Activated CD4-positive, alpha-beta T cell treated with anti-CD3 and anti-CD28 coated beads, Interleukin-2, amount 10 ng/mL, durations not matched to agents 24 days and 14 days (primary cell): Measurements from ENCODE around the gene PCYT2. TPM values are rescaled to one million over a fixed set of nuclear protein-coding genes. Genes with fewer than 3 reads are reported as not detected.

Source experiments
- DNase-seq: peaks from one replicate; pipeline ENCODE4 v3.0.0; 2022
- H3K27ac Mint-ChIP-seq: one replicate; pipeline ENCODE4 v1.8.0; 2022; ENCODE audit warnings: mild to moderate bottlenecking, mixed read lengths
- H3K27me3 Mint-ChIP-seq: one replicate; pipeline ENCODE4 v1.8.0; 2022; ENCODE audit warnings: mixed read lengths
- H3K36me3 Mint-ChIP-seq: one replicate; pipeline ENCODE4 v1.8.0; 2022; ENCODE audit warnings: low read depth, mild to moderate bottlenecking, mixed read lengths
- H3K4me1 Mint-ChIP-seq: one replicate; pipeline ENCODE4 v1.8.0; 2021; ENCODE audit warnings: mixed read lengths
- H3K4me3 Mint-ChIP-seq: one replicate; pipeline ENCODE4 v1.8.0; 2022; ENCODE audit warnings: mild to moderate bottlenecking, moderate library complexity, mixed read lengths
- H3K9me3 Mint-ChIP-seq: one replicate; pipeline ENCODE4 v1.8.0; 2021; ENCODE audit warnings: mixed read lengths
- intact Hi-C: fragments of 100-400 bp; cut with micrococcal nuclease; formaldehyde crosslinking; loops from one replicate; pipeline ENCODE4 v1.15.1; 2023
- total RNA-seq: library from RNA; stranded (reverse); gene quantifications from 2 replicates; pipeline ENCODE4 v1.2.3, GENCODE V29; 2022

The PCYT2 gene
- total RNA-seq, 1 donor from 2014 or later, result 46.5 TPM

DNA sequence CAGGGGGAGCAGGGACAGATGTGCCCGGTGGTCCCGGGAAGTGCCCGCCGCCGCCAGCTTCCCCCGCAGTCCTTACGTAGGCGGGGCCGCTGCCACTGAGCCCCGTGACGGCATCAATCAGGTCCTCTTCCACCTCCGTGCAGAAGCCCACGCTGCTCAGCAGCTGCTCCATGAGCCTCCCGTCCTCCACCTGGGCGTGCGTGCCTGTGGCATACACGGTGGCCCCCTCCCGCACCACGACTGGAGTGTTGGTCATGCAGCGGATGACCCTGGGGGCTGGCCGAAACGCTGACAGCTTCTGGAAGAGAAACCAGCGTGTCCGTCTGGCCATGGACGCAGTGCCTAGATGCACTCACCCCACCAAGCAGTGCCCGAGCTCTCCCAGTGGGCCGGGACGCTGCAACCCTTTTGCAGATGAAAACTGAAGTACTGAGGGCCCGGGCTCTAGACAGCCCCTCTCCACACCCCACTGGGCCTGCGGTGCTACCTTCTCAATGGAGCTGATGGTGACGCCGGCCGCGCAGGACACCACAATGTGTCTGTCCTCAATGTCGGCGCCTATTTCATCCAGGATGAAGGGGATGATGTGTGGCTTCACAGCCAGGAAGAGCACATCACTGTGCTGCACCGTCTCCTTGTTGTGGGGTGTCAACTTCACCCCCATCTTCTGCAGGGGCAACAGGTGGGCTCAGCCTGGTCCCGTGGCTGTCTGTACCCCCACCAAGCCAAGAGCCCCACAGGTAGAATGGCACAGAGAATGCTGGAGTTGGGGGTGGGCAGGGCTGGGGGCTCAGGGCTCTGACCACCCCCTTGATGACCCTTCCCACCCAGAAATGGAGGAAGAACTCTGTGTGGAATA is 23.9 kb upstream of the PCYT2 start:
- no peak for DNase-seq
- Mint-ChIP-seq H3K36me3 (peaks cover 18% of the 10 kb centered on the region), H3K27ac (no peak overlapping the region), H3K9me3 (no peaks in the 10 kb centered on the region), H3K4me1 (peaks cover 18% of the 10 kb centered on the region), H3K4me3 (peak overlapping the region; percentile 90), H3K27me3 (peaks cover 2% of the 10 kb centered on the region)
- intact Hi-C loops, result no loop called here

DNA sequence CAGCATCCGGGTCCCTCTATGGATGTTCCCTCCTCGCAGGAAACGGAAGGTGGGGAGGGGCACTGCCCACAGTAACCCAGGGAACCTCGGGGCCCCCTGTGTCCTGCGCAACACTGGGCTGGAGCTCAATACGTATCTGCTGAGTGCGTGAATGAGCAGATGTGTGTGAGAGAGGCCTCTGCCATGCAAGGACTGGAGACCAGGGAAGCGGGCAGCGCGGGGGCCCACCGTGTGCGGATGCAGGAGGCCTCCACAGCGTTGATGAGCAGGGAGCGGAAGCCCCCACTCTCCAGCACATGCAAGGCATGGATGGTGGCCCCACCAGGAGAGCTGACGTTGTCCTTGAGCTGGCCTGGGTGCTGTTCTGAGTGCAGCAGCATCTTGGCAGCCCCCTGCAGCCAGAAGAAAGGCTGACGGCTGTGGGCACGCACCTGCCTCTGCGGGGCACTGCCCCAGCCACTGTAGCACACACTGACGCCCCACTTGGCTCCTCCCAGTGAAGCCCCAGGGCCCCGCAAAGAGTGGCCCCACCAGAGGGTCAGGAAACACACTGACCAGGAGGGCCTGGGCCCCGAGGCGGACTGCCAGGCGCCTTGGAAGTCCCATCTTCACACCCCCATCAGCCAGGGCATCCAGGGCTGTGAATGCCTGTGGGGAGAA is 23.0 kb upstream of the PCYT2 start:
- intact Hi-C loops, result no loop called here
- peak overlapping the region; percentile 30 for H3K4me3 Mint-ChIP-seq
- no peak for DNase-seq

DNA sequence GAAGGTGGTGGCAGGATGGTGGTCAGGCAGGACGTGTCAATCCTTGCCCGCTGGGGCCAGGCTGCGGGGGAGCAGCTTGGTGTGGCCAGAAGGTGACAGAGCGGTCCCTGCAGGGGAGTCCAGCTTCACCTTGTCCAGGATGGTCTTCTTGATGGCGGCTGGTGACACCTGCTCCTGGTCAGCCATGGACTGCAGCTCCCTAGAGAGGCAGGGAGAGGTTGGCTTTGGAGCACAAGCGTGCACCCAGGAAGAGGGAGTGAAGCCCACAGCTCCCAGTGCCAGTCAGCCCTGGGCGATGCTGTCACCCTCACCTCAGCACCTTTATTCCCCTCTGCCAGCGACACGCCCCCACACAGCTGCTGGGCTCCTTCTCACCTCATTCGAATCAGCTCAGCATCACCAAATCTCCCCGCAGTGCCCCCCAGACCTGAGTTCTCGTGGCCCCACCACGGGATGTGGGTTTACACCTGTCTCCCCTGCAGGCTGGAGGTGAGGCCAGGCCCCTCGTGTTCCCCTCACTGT is 22.0 kb upstream of the PCYT2 start:
- peaks cover 18% of the 10 kb centered on the region for H3K36me3 Mint-ChIP-seq
- no peaks in the 10 kb centered on the region for H3K9me3 Mint-ChIP-seq
- no peak for DNase-seq
- peaks cover 6% of the 10 kb centered on the region for H3K27me3 Mint-ChIP-seq
- no peak overlapping the region for H3K27ac Mint-ChIP-seq
- peaks cover 22% of the 10 kb centered on the region for H3K4me1 Mint-ChIP-seq
- no peak overlapping the region for H3K4me3 Mint-ChIP-seq
- intact Hi-C loops, result no loop called here

More for the DNA sequence above, 23.0 kb upstream of the PCYT2 start:
- peaks cover 18% of the 10 kb centered on the region for H3K36me3 Mint-ChIP-seq
- H3K27me3 Mint-ChIP-seq, result peaks cover 4% of the 10 kb centered on the region
- H3K27ac Mint-ChIP-seq, result no peak overlapping the region
- no peaks in the 10 kb centered on the region for H3K9me3 Mint-ChIP-seq
- peaks cover 18% of the 10 kb centered on the region for H3K4me1 Mint-ChIP-seq

DNA sequence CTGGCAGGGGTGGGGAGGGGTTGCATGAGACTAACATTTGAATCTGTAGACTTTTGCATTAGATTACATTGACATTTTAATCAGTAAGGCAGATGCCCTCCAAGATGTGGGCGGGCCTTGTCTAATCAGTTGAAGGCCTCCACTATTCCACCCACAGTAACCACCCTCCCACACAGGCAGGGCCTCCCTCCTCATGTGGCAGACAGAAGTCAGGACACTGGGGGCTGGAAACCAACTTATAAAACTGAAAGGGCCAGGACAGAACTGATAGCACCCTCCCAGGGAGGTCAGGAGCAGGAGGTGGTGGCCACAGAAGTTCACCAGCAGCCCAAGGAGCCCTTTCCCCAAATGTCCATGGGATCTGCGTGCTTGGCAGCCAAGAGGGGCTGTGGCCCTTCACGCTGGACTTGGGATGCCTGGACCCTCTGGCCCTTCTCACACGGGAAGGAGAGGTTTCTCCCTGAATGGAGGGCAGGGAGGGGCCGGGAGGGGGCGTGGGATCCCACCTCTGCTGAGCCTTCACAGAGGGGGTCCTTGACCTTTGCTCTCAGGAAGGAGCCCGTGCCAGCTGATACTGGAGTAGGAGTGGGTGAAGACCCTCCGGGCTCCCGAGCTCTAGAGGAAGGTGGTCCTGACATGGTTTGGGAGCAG is 21.3 kb upstream of the PCYT2 start:
- Mint-ChIP-seq H3K36me3 (peaks cover 18% of the 10 kb centered on the region), H3K27me3 (peaks cover 6% of the 10 kb centered on the region), H3K27ac (peak overlapping the region; percentile 17), H3K9me3 (no peaks in the 10 kb centered on the region), H3K4me3 (no peak overlapping the region), H3K4me1 (peaks cover 17% of the 10 kb centered on the region)
- DNase-seq, result peak; percentile 58
- intact Hi-C loops, result no loop called here

DNA sequence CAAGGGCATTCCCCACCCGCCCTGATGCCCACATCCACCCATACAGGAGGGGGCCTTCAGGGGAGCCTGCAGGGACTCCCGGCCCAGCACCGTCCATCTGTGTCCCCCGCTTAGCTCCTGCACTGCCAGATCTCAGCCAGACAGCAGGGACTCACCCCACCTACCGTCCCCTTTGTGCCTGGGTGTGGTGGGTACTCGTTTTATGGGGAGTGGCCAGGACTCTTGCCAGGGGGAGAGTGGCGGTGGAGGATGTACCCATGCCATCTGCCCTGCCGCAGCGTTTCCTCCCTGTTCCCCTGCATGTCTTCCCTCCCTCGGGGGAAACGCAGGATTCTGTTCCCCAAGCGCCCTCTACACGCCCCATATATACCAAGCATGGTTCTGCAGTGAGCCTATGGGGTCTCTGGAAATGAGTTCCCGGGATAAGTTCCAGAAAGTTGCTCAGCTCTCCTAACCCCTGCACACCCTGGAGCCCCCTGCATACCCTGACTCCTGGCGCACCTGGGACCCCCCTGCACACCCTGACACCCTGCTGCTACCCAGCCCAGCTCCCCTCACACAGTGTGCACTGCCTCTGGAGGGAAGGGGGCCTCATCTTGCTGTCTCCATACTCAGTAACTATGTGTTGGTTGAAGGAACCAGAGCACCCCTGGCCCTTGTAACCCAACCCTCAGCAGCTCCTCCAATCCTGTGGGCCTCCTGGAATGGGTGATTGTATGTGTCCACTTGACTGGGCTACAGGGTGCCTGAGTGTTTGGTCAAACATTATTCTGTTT is 20.5 kb upstream of the PCYT2 start:
- H3K4me3 Mint-ChIP-seq, result no peak overlapping the region
- peaks cover 6% of the 10 kb centered on the region for H3K27me3 Mint-ChIP-seq
- H3K9me3 Mint-ChIP-seq, result no peaks in the 10 kb centered on the region
- DNase-seq, result no peak
- peaks cover 17% of the 10 kb centered on the region for H3K4me1 Mint-ChIP-seq
- peak overlapping the region; percentile 17 for H3K27ac Mint-ChIP-seq
- intact Hi-C loops, result no loop called here
- H3K36me3 Mint-ChIP-seq, result peaks cover 18% of the 10 kb centered on the region

DNA sequence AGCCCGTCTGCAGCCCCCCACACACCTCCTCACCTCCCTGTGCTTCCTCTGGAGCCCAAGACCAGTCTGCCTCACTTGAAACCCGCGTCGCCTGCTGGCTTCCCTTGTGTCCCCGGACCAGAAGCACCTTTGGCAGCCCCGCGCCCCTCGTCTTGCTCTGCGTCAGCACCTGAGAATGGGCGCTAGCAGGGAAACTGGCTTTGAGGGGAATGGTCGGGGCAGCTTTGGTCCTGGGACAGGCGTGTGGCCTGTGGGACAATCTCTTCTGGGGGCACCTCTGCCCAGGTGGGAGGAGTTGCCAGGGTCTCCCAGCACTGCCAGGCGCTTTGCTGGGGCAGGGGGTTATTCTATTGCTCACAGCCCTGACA is 20.0 kb upstream of the PCYT2 start:
- H3K4me1 Mint-ChIP-seq, result peaks cover 20% of the 10 kb centered on the region
- intact Hi-C loops, result no loop called here
- peaks cover 6% of the 10 kb centered on the region for H3K27me3 Mint-ChIP-seq
- H3K9me3 Mint-ChIP-seq, result no peaks in the 10 kb centered on the region
- H3K4me3 Mint-ChIP-seq, result no peak overlapping the region
- DNase-seq, result no peak
- H3K36me3 Mint-ChIP-seq, result peaks cover 18% of the 10 kb centered on the region
- H3K27ac Mint-ChIP-seq, result no peak overlapping the region

DNA sequence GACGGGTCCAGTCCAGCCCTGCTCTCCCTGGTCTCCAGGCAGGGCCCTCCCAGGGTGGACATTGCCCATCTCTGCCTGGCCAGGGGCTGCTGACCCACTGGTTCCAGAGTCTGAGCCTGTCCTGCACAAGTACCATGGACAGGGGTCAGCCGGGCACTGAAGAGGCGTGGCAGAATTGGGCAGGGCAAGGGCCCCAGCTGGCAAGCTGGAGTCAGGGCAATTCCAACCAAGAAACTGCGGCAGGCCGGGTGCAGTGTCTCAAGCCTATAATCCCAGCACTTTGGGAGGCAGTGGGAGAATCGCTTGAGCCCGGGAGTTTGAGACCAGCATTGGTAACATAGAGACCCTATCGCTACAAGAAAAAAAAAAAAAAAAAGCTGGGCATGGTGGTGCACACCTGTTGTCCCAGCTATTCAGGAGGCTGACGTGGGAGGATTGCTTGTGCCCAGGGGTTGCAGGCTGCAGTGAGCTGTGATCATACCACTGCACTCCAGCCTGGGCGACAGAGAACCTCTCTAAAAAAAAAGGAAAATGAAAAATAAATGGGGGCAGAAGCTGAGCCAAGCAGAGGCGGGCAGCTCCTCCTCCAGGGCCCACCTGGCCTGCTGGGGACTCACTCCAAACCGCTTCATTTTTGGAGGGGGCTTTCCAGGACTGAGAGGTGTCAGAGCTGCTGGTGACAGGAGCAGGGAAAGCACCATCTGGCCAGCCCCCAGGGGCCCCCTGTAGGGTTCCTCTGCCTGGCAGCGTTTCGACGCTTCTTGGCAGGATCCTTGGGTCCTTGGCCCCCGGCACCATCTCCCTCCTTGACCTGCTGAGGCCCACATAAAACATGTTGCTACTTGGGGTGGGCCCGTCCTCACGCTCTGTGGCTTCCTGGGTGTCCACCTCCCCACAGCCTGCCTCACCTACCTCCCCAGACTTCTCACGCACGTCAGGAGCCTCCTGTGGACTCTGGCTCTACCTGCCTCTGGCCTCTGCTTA is 19.2 kb upstream of the PCYT2 start:
- Mint-ChIP-seq H3K27me3 (peaks cover 6% of the 10 kb centered on the region), H3K9me3 (no peaks in the 10 kb centered on the region), H3K4me1 (peaks cover 20% of the 10 kb centered on the region), H3K36me3 (peaks cover 14% of the 10 kb centered on the region), H3K4me3 (no peak overlapping the region), H3K27ac (no peak overlapping the region)
- intact Hi-C loops, result no loop called here
- DNase-seq, result no peak

DNA sequence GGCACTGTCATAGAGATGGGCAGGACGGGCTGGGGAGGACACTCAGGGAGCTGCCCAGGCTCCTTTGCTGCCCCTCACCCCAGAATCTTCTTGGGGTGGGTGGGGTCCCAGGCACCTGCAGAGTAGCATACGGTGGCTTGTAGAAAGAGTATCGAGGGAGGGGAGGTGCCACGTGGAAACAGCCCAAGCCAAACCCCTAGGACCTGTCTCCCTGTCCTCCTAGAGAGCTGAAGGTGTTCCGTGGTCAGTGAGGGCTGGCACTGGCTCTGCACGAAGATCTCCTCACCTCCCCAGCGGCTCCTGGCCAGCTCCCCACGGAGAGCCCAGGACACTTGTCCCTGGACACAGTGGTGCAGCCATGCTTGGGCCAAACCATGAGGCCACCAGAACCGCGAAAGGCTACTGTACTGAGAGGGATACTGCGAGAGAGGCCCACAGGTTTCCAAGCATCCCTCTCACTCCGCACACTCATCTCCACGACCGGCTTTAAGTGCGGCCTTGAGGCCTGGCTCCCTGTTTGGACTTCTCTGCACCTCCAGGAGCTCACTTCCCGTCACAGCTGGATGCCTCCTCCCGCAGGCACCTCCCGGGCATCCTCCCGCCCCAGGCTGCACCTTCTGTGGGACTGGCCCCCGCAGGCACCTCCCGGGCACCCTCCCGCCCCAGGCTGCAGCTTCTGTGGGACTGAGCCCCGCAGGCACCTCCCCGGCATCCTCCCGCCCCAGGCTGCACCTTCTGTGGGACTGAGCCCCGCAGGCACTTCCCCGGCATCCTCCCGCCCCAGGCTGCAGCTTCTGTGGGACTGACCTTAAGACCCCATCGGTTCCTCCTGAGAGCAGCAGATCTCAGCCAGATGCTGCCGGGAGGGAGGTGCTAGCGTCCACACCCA is 18.3 kb upstream of the PCYT2 start:
- peaks cover 11% of the 10 kb centered on the region for H3K36me3 Mint-ChIP-seq
- H3K4me3 Mint-ChIP-seq, result peak overlapping the region; percentile 73
- no peak for DNase-seq
- intact Hi-C loops, result loop anchor here (5.0 kb wide), 1 partner anchor 57 kb away; the partner anchor contains the start of gene ARHGDIA
- no peaks in the 10 kb centered on the region for H3K9me3 Mint-ChIP-seq
- no peak overlapping the region for H3K27ac Mint-ChIP-seq
- H3K4me1 Mint-ChIP-seq, result peaks cover 23% of the 10 kb centered on the region
- peaks cover 6% of the 10 kb centered on the region for H3K27me3 Mint-ChIP-seq

DNA sequence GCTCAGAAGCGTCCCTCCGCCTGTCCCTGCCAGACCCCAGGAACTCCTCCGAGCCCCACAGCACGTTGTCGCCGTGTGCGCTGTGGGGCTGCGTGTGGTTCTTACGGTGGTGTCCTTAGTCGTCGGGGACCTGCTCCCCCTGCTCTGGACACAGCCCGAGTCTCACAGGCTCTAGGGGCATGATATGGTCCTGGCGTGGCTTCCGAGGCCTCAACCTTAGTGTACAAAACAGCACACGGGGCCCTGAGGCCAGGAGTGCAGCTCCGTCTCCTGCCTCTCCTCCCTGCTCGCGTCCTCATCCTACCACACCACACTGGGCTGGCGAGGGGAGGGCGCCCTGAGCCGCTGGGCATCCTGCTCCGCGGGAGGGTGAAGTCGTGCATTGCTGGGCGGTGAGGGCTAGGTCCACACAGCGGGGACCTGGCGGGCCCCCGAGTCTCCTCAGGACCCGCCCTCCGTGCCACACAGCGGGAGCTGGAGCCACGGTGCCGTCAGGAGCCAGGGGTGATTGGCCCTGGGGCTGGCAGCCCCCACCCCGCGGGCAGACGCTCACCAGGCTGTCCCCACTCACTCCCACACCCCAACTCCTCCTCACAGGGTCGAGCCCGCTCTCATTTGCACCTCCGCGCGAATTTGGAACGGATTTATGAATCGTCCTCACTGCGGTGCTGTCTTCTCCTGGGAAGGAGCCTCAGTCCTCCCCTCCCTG is 17.5 kb upstream of the PCYT2 start:
- Mint-ChIP-seq H3K27me3 (peaks cover 6% of the 10 kb centered on the region), H3K36me3 (peaks cover 7% of the 10 kb centered on the region), H3K4me1 (peaks cover 26% of the 10 kb centered on the region), H3K9me3 (no peaks in the 10 kb centered on the region), H3K27ac (no peak overlapping the region), H3K4me3 (peak overlapping the region; percentile 73)
- DNase-seq, result no peak
- intact Hi-C loops, result loop anchor here (5.0 kb wide), 1 partner anchor 56 kb away; the partner anchor contains the start of gene ARHGDIA

DNA sequence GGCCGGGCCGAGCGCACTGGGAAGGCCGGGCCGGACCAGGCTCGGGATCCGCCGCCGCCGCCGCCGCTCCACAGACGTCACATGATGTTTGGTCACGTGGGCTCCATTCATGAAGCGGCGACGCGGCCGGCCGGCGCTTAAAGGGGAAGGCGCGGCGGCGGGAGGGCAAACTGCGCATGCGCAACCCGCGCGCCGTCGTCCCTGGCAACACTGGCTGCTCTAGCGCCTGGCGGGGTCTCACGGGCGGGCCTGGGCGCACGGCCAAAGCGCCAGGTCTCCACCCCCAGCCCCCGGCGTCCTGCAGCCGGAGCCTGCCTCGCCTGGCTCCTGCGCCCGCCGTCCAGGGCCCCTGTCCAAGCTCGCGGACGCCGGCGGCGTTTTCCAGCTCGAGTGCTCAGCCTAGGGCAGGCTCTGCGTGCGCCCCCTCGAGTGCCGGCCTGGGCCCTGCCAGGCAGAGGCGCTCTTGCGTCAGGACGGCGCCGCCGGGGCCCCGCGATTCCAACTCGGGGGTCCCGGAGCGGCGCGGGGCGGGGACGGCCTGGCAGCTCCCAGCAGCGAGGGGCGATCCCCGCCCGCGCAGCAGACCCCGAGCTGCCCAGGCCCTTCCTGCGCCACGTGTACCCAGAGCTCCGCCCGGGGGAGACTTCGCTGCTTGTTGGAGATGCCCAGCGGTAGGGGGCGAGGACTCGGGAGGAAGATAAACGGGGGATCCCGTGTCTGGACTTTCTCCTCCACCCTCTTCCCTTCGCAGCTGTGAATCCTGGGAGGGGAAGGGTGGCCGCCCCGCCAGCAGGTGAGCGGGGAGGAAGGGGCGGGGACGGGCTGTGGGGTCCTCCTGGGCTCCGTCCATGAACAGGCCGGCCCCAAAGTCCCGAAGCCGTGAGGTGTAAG is 16.7 kb upstream of the PCYT2 start, which contains the start of gene MAFG:
TSS of gene MAFG (minus strand) at position 83 of the 891 bp plus-strand sequence. CDS start 4,550 bp downstream, outside the sequence.
- Mint-ChIP-seq H3K4me1 (peaks cover 28% of the 10 kb centered on the region), H3K36me3 (peaks cover 5% of the 10 kb centered on the region), H3K27ac (peak within 1 kb of the TSS; percentile 90), H3K4me3 (peak within 1 kb of the TSS; percentile 92), H3K9me3 (no peaks in the 10 kb centered on the region), H3K27me3 (peaks cover 6% of the 10 kb centered on the region)
- intact Hi-C loops, result loop anchor here (2.0 to 5.0 kb wide), 3 partner anchors 17 to 95 kb away; partner anchors contain the start of genes ARHGDIA, MCRIP1 and PCYT2
- peak; percentile 97 for DNase-seq
